SK-N-SH (cell line): ENCODE measurements around the gene NPFF. TPM values are rescaled to one million over a fixed set of nuclear protein-coding genes. Genes with fewer than 3 reads are reported as not detected.
A peak's percentile ranks its signal among the peaks of the same experiment; 100 is the strongest.

Experiments used
- CTCF ChIA-PET: fragments of 300-600, 350-600 bp; formaldehyde crosslinking; extraction: SDS; loops from one replicate; lab custom pipeline; 2021; lab: Yijun Ruan, JAX
- POLR2A ChIA-PET: fragments of 350-600 bp; sonication (Branson Sonifier 250); formaldehyde crosslinking; extraction: SDS; loops from one replicate; lab custom pipeline; 2020; ENCODE audit warnings: antibody characterized with exemption, inconsistent platforms; lab: Yijun Ruan, JAX
- DNase-seq: peaks from one replicate; pipeline ENCODE4 v3.0.0; 2012
- H2AFZ ChIP-seq: fragments of 200-600 bp; sonication (generic); 2 replicates; pipeline ENCODE4 v1.8.1; 2016; ENCODE audit warnings: antibody characterized with exemption, mild to moderate bottlenecking, low read depth
- H3F3A ChIP-seq: fragments of 200-600 bp; sonication (generic); replicated peaks from 2 replicates; pipeline ENCODE3; 2016; ENCODE audit warnings: antibody characterized with exemption, mild to moderate bottlenecking; ENCODE audit not compliant: insufficient read depth
- H3K27ac ChIP-seq, 2 experiments: fragments of 200-500 bp in 1 of 2; fragments of 200-600 bp in 1 of 2; sonication (Bioruptor generic) in 1 of 2; sonication (generic), shearing (Covaris generic) in 1 of 2; 2 replicates each; pipeline versions ENCODE4 v1.5.1 to v1.6.1; 2014 to 2016; ENCODE audit warnings: low read depth in 2 of 2, inconsistent platforms in 1 of 2, low read length in 1 of 2, mild to moderate bottlenecking in 1 of 2, mixed read lengths in 1 of 2
- H3K27me3 ChIP-seq: fragments of 200-600 bp; sonication (generic), shearing (Covaris generic); 2 replicates; pipeline ENCODE4 v1.6.1; 2016; ENCODE audit warnings: mixed run types; ENCODE audit not compliant: insufficient read depth
- H3K36me3 ChIP-seq, 2 experiments: fragments of 200-500 bp in 1 of 2; fragments of 200-600 bp in 1 of 2; sonication (Bioruptor generic) in 1 of 2; sonication (generic) in 1 of 2; replicated peaks in 1 of 2; 2 replicates each; pipeline versions ENCODE3 to v1.5.1; 2014 to 2016; ENCODE audit warnings: low read length in 1 of 2, mild to moderate bottlenecking in 1 of 2; ENCODE audit not compliant: insufficient read depth in 2 of 2, control insufficient read depth in 1 of 2
- H3K4me1 ChIP-seq, 2 experiments: fragments of 200-500 bp in 1 of 2; fragments of 200-600 bp in 1 of 2; sonication (Bioruptor generic) in 1 of 2; sonication (generic), shearing (Covaris generic) in 1 of 2; 2 replicates each; pipeline versions ENCODE4 v1.5.1 to v1.6.1; 2014 to 2016; ENCODE audit warnings: low read depth in 1 of 2, low read length in 1 of 2, mixed run types in 1 of 2; ENCODE audit not compliant: insufficient read depth in 2 of 2, control insufficient read depth in 1 of 2
- H3K4me2 ChIP-seq: fragments of 200-600 bp; sonication (generic), shearing (Covaris generic); 2 replicates; pipeline ENCODE4 v1.6.1; 2017; ENCODE audit warnings: mixed run types
- H3K4me3 ChIP-seq, 2 experiments: fragments of 200-500 bp in 1 of 2; fragments of 200-600 bp in 1 of 2; sonication (Bioruptor generic) in 1 of 2; sonication (generic), shearing (Covaris generic) in 1 of 2; 2 replicates each; pipeline versions ENCODE4 v1.5.1 to v1.8.1; 2014 to 2016; ENCODE audit warnings: low read depth in 2 of 2, inconsistent platforms in 1 of 2, low read length in 1 of 2, mild to moderate bottlenecking in 1 of 2, mixed read lengths in 1 of 2, moderate library complexity in 1 of 2
- H3K79me2 ChIP-seq: fragments of 200-600 bp; sonication (generic); 2 replicates; pipeline ENCODE4 v1.8.1; 2017; ENCODE audit warnings: mild to moderate bottlenecking; ENCODE audit not compliant: insufficient read depth
- H3K9ac ChIP-seq: fragments of 200-600 bp; sonication (generic); 2 replicates; pipeline ENCODE4 v1.6.1; 2017; ENCODE audit warnings: mixed run types
- H3K9me2 ChIP-seq: fragments of 200-600 bp; sonication (generic); 2 replicates; pipeline ENCODE4 v1.6.1; 2017; ENCODE audit warnings: mixed run types
- H3K9me3 ChIP-seq: fragments of 200-600 bp; sonication (generic); 2 replicates; pipeline ENCODE4 v1.6.1; 2017; ENCODE audit warnings: mixed run types, mild to moderate bottlenecking, moderate library complexity
- H4K20me1 ChIP-seq: fragments of 200-600 bp; sonication (generic); 2 replicates; pipeline ENCODE4 v1.6.1; 2017; ENCODE audit warnings: mild to moderate bottlenecking, mixed run types; ENCODE audit not compliant: insufficient read depth
- CTCF ChIP-seq: fragments of 200-600 bp; sonication (generic); IDR thresholded peaks from 2 replicates; pipeline ENCODE4 v1.6.1; 2017; ENCODE audit warnings: antibody characterized with exemption, mild to moderate bottlenecking, moderate library complexity
- ELF1 ChIP-seq: IDR thresholded peaks from 2 replicates; pipeline ENCODE4 v1.4.0; 2012
- EZH2phosphoT487 ChIP-seq: fragments of 200-600 bp; sonication (generic); IDR thresholded peaks from 2 replicates; pipeline ENCODE4 v1.6.1; 2017; ENCODE audit warnings: low read depth, mixed run types, mild to moderate bottlenecking, antibody characterized with exemption, moderate library complexity, borderline replicate concordance
- FOSL2 ChIP-seq: IDR thresholded peaks from 2 replicates; pipeline ENCODE4 v1.4.0; 2012; ENCODE audit warnings: low read depth, mild to moderate bottlenecking, moderate library complexity, borderline replicate concordance
- FOXJ3 ChIP-seq: sonication (generic); formaldehyde crosslinking; IDR thresholded peaks from 2 replicates; pipeline ENCODE4 v1.5.1; 2020; ENCODE audit warnings: mild to moderate bottlenecking, missing genetic modification reagents
- FOXM1 ChIP-seq: IDR thresholded peaks from 2 replicates; pipeline ENCODE4 v1.4.0; 2012; ENCODE audit warnings: low read depth, mild to moderate bottlenecking
- JUND ChIP-seq: IDR thresholded peaks from 2 replicates; pipeline ENCODE4 v1.4.0; 2012
- MEF2A ChIP-seq: IDR thresholded peaks from 2 replicates; pipeline ENCODE4 v1.4.0; 2012; ENCODE audit warnings: low read depth, borderline replicate concordance
- MXI1 ChIP-seq: IDR thresholded peaks from 2 replicates; pipeline ENCODE4 v1.6.1; 2012; ENCODE audit warnings: mild to moderate bottlenecking, low read depth, low read length, improper control_type of control experiment
- NFIC ChIP-seq: IDR thresholded peaks from 2 replicates; pipeline ENCODE4 v1.4.0; 2012; ENCODE audit warnings: borderline replicate concordance
- NRF1 ChIP-seq: IDR thresholded peaks from 2 replicates; pipeline ENCODE4 v1.6.1; 2012; ENCODE audit warnings: low read depth, mild to moderate bottlenecking, low read length
- POLR2AphosphoS5 ChIP-seq: IDR thresholded peaks from 2 replicates; pipeline ENCODE4 v1.6.1; 2012; ENCODE audit warnings: low read depth, low read length
- RCOR1 ChIP-seq: fragments of 150-350 bp; IDR thresholded peaks from 2 replicates; pipeline ENCODE4 v1.6.1; 2017; ENCODE audit warnings: antibody characterized with exemption, low read length
- SMC3 ChIP-seq: IDR thresholded peaks from 2 replicates; pipeline ENCODE4 v1.6.1; 2012; ENCODE audit warnings: low read depth, low read length, improper control_type of control experiment
- TAF1 ChIP-seq: IDR thresholded peaks from 2 replicates; pipeline ENCODE4 v1.6.1; 2012; ENCODE audit warnings: low read depth, mild to moderate bottlenecking, low read length, moderate library complexity, borderline replicate concordance
- TCF12 ChIP-seq: IDR thresholded peaks from 2 replicates; pipeline ENCODE4 v1.4.0; 2012
- WGBS: methylation state at CpG from one replicate; pipeline ENCODE4 v1.1.6; 2017; ENCODE audit warnings: low lambda C conversion rate; 5-methylcytosine and 5-hydroxymethylcytosine counted together
- polyA plus RNA-seq, 3 experiments: library from polyadenylated mRNA; depleted of rRNA; stranded (reverse); fragments of >200 nt; gene quantifications; 2 replicates each; pipeline ENCODE4 v1.2.3, GENCODE V29; 2012

Gene NPFF
- polyA plus RNA-seq, 1 of the 3 experiments (the other 2 are of a cell fraction), result 0.13 TPM

- Histone ChIP-seq H3F3A (peaks cover 56% of the 10 kb centered on the region), H3K9ac (no peak overlapping the region), H2AFZ (no peak overlapping the region), H3K27me3 (no peaks in the 10 kb centered on the region), H3K36me3 (peaks cover 96 to 99% of the 10 kb centered on the region in 2 experiments), H3K4me2 (no peak overlapping the region), H3K79me2 (peaks cover 97% of the 10 kb centered on the region), H4K20me1 (peaks cover 94% of the 10 kb centered on the region), H3K27ac (no peak overlapping the region), H3K9me2 (no peaks in the 10 kb centered on the region), H3K4me3 (no peak overlapping the region), H3K9me3 (no peaks in the 10 kb centered on the region), H3K4me1 (peaks cover 4 to 7% of the 10 kb centered on the region in 2 experiments; a peak in 2 of 4 replicates)
- TF ChIP-seq POLR2AphosphoS5, result 0 out of 2 replicates have a peak, but pooled peaks have one; percentile 6
- TF ChIP-seq TCF12, result no peak
- POLR2A ChIA-PET, result interaction anchor here (0.6 to 1.3 kb wide), 7 partner anchors 9 to 143 kb away, joined by 3 to 6 read pairs (median 3); partner anchors contain the start of gene AAAS
- CTCF ChIA-PET, result interaction anchor here (0.8 to 1.6 kb wide), 3 partner anchors 9 to 28 kb away, joined by 3 to 7 read pairs (median 6); no protein-coding TSS in a partner anchor
- no peak for DNase-seq
- 74% methylated on average over 5 of the region's 5 CpGs for WGBS
These were observed 43.3 kb downstream of the NPFF start for GRCh38 chr12:53463802-53464560.

GRCh38 chr12:53462935-53463334 lies 44.3 kb downstream of the NPFF start:
- H3K4me3 ChIP-seq, result no peak overlapping the region
- H3K79me2 ChIP-seq, result peaks cover 97% of the 10 kb centered on the region
- DNase-seq, result no peak
- H3K4me2 ChIP-seq, result no peak overlapping the region
- H2AFZ ChIP-seq, result no peak overlapping the region
- no peak for TF ChIP-seq POLR2AphosphoS5
- no peak for TF ChIP-seq NFIC
- no peak for TF ChIP-seq FOXJ3 (CRISPR knock-in tag)
- no peak for TF ChIP-seq EZH2phosphoT487
- TF ChIP-seq JUND, result no peak
- no peak for TF ChIP-seq MXI1
- TF ChIP-seq TAF1, result no peak
- TF ChIP-seq CTCF, result no peak
- no peak for TF ChIP-seq ELF1
- no peak for TF ChIP-seq FOSL2
- no peak for TF ChIP-seq FOXM1
- TF ChIP-seq NRF1, result no peak
- no peak for TF ChIP-seq SMC3
- TF ChIP-seq RCOR1, result no peak
- no peak for TF ChIP-seq MEF2A
- peaks cover 4 to 7% of the 10 kb centered on the region in 2 experiments; a peak in 2 of 4 replicates for H3K4me1 ChIP-seq
- H3K27ac ChIP-seq, result no peak overlapping the region
- WGBS, result 87% methylated on average over 3 of the region's 3 CpGs
- ChIA-PET POLR2A (no interaction called here), CTCF (no interaction called here)
- peaks cover 93 to 96% of the 10 kb centered on the region in 2 experiments for H3K36me3 ChIP-seq
- H3K9me3 ChIP-seq, result no peaks in the 10 kb centered on the region
- peaks cover 57% of the 10 kb centered on the region for H3F3A ChIP-seq
- H4K20me1 ChIP-seq, result peaks cover 97% of the 10 kb centered on the region
- H3K9ac ChIP-seq, result no peak overlapping the region
- no peaks in the 10 kb centered on the region for H3K27me3 ChIP-seq
- H3K9me2 ChIP-seq, result no peaks in the 10 kb centered on the region
